H1 (cell line): Measurements from ENCODE around the gene CEP72. TPM values are rescaled to one million over a fixed set of nuclear protein-coding genes. Genes with fewer than 3 reads are reported as not detected.

ENCODE experiments used
- CTCF ChIA-PET: fragments of 300-600 bp; sonication (Branson Sonifier 250); formaldehyde crosslinking; loops from one replicate; lab custom pipeline; 2021; ENCODE audit not compliant: partially characterized antibody; lab: Charles Lee
- POLR2A ChIA-PET: fragments of 300-600 bp; sonication (Branson Sonifier 250); formaldehyde crosslinking; loops from one replicate; lab custom pipeline; 2021; ENCODE audit warnings: inconsistent platforms; ENCODE audit not compliant: partially characterized antibody; lab: Charles Lee
- DNase-seq, 2 experiments: peaks; one replicate each; pipeline versions ENCODE4 v3.0.0 to v3.0.0-alpha.2; 2010 to 2022; ENCODE audit warnings: low spot score in 2 of 2, low read depth in 1 of 2, mixed read lengths in 1 of 2
- FAIRE-seq: peaks from 2 replicates; lab custom pipeline; 2011; peaks lifted over from hg19 to GRCh38; lab: Jason Lieb, UNC
- H2AFZ ChIP-seq: 2 replicates; pipeline ENCODE4 v1.8.1; 2012; ENCODE audit warnings: low read length, inconsistent platforms
- H2AK5ac ChIP-seq: 2 replicates; pipeline ENCODE4 v1.6.1; 2013; ENCODE audit warnings: low read depth, low read length
- H2BK120ac ChIP-seq: replicated peaks from 2 replicates; pipeline ENCODE3; 2013; ENCODE audit warnings: low read depth, low read length, inconsistent platforms
- H2BK12ac ChIP-seq: 2 replicates; pipeline ENCODE4 v1.6.1; 2013; ENCODE audit warnings: low read depth, low read length
- H2BK15ac ChIP-seq: 2 replicates; pipeline ENCODE4 v1.6.1; 2013; ENCODE audit warnings: low read length
- H2BK20ac ChIP-seq: 2 replicates; pipeline ENCODE4 v1.6.1; 2013; ENCODE audit warnings: low read length
- H2BK5ac ChIP-seq: 2 replicates; pipeline ENCODE4 v1.6.1; 2013; ENCODE audit warnings: low read depth, low read length
- H3K14ac ChIP-seq: 2 replicates; pipeline ENCODE4 v1.6.1; 2013; ENCODE audit warnings: inconsistent platforms; ENCODE audit not compliant: insufficient read length
- H3K18ac ChIP-seq: 2 replicates; pipeline ENCODE4 v1.6.1; 2013; ENCODE audit warnings: low read length; ENCODE audit errors: extremely low read depth
- H3K23ac ChIP-seq: 2 replicates; pipeline ENCODE4 v1.6.1; 2013; ENCODE audit warnings: inconsistent platforms; ENCODE audit not compliant: insufficient read length
- H3K23me2 ChIP-seq: 2 replicates; pipeline ENCODE4 v1.6.1; 2013; ENCODE audit warnings: low read depth, low read length
- H3K27ac ChIP-seq: 2 replicates; pipeline ENCODE4 v1.6.1; 2011; ENCODE audit warnings: low read depth, low read length, inconsistent platforms
- H3K27me3 ChIP-seq, 4 experiments: replicated peaks in 1 of 4; 1 replicate in 1 of 4; 2 replicates in 3 of 4; pipeline versions ENCODE4 v1.6.1 to v1.8.1; 2011 to 2013; ENCODE audit warnings: low read length in 3 of 4, mild to moderate bottlenecking in 3 of 4, inconsistent platforms in 2 of 4, mixed read lengths in 2 of 4, moderate library complexity in 1 of 4; ENCODE audit not compliant: control insufficient read depth in 3 of 4, insufficient read depth in 3 of 4; ENCODE audit errors: extremely low read depth in 1 of 4
- H3K36me3 ChIP-seq, 4 experiments: 2 replicates each; pipeline versions ENCODE4 v1.6.1 to v1.8.1; 2011 to 2013; ENCODE audit warnings: mild to moderate bottlenecking in 4 of 4, low read length in 3 of 4, moderate library complexity in 2 of 4, control low read depth in 1 of 4, inconsistent platforms in 1 of 4; ENCODE audit not compliant: insufficient read depth in 4 of 4, control insufficient read depth in 2 of 4
- H3K4ac ChIP-seq: replicated peaks from 2 replicates; pipeline ENCODE3; 2013; ENCODE audit warnings: low read length, low read depth, mixed read lengths, inconsistent platforms; ENCODE audit not compliant: insufficient read length
- H3K4me1 ChIP-seq, 4 experiments: replicated peaks in 1 of 4; 1 replicate in 1 of 4; 2 replicates in 3 of 4; pipeline versions ENCODE4 v1.6.1 to v1.8.1; 2011 to 2013; ENCODE audit warnings: low read length in 3 of 4, inconsistent platforms in 2 of 4, mixed read lengths in 1 of 4; ENCODE audit not compliant: insufficient read depth in 4 of 4, control insufficient read depth in 3 of 4
- H3K4me2 ChIP-seq, 2 experiments: 2 replicates each; pipeline versions ENCODE4 v1.6.1 to v1.8.1; 2011 to 2013; ENCODE audit warnings: low read depth in 2 of 2, low read length in 2 of 2, control low read depth in 1 of 2, inconsistent platforms in 1 of 2, mild to moderate bottlenecking in 1 of 2; ENCODE audit not compliant: insufficient read depth in 1 of 2
- H3K4me3 ChIP-seq, 4 experiments: fragments of 200-600, 300-600 bp in 1 of 4; sonication (generic), shearing (Covaris generic), sonication (Bioruptor Twin) in 1 of 4; 2 replicates each; pipeline versions ENCODE4 v1.5.1 to v1.8.1; 2011 to 2016; ENCODE audit warnings: low read length in 4 of 4, low read depth in 3 of 4, control low read depth in 2 of 4, inconsistent platforms in 2 of 4, mild to moderate bottlenecking in 2 of 4, mixed read lengths in 1 of 4, moderate library complexity in 1 of 4; ENCODE audit not compliant: insufficient read depth in 2 of 4; ENCODE audit errors: extremely low read depth in 1 of 4
- H3K56ac ChIP-seq: replicated peaks from 2 replicates; pipeline ENCODE3; 2013; ENCODE audit warnings: low read depth, mild to moderate bottlenecking, mixed read lengths, low read length, inconsistent platforms; ENCODE audit not compliant: insufficient read length
- H3K79me1 ChIP-seq: 2 replicates; pipeline ENCODE4 v1.6.1; 2013; ENCODE audit warnings: low read depth, low read length, control low read depth
- H3K79me2 ChIP-seq, 2 experiments: 2 replicates each; pipeline versions ENCODE4 v1.6.1 to v1.8.1; 2012 to 2013; ENCODE audit warnings: low read length in 2 of 2, mild to moderate bottlenecking in 2 of 2, inconsistent platforms in 1 of 2; ENCODE audit not compliant: insufficient read depth in 2 of 2, control insufficient read depth in 1 of 2
- H3K9ac ChIP-seq, 4 experiments: replicated peaks in 1 of 4; 1 replicate in 1 of 4; 2 replicates in 3 of 4; pipeline versions ENCODE4 v1.6.1 to v1.8.1; 2011 to 2013; ENCODE audit warnings: low read depth in 3 of 4, low read length in 3 of 4, control low read depth in 2 of 4, mild to moderate bottlenecking in 2 of 4, moderate library complexity in 2 of 4, inconsistent platforms in 1 of 4; ENCODE audit errors: extremely low read depth in 1 of 4
- H3K9me3 ChIP-seq, 2 experiments: 2 replicates each; pipeline versions ENCODE4 v1.6.1 to v1.8.1; 2012 to 2013; ENCODE audit warnings: mild to moderate bottlenecking in 2 of 2, moderate library complexity in 2 of 2, control low read depth in 1 of 2, inconsistent platforms in 1 of 2, low read depth in 1 of 2, low read length in 1 of 2, mixed read lengths in 1 of 2; ENCODE audit not compliant: insufficient read depth in 2 of 2
- H4K20me1 ChIP-seq, 2 experiments: replicated peaks in 1 of 2; 2 replicates each; pipeline versions ENCODE3 to v1.8.1; 2011 to 2013; ENCODE audit warnings: inconsistent platforms in 2 of 2, low read length in 2 of 2, mild to moderate bottlenecking in 1 of 2; ENCODE audit not compliant: insufficient read depth in 2 of 2, control insufficient read depth in 1 of 2
- H4K5ac ChIP-seq: 2 replicates; pipeline ENCODE4 v1.6.1; 2013; ENCODE audit warnings: low read length, low read depth, mixed read lengths, inconsistent platforms; ENCODE audit not compliant: insufficient read length
- H4K8ac ChIP-seq: 2 replicates; pipeline ENCODE4 v1.8.0; 2013; ENCODE audit warnings: mild to moderate bottlenecking, moderate library complexity, low read length, inconsistent platforms; ENCODE audit not compliant: insufficient read depth; ENCODE audit errors: extremely low read depth
- H4K91ac ChIP-seq: replicated peaks from 2 replicates; pipeline ENCODE3; 2013; ENCODE audit warnings: low read length, mixed read lengths, inconsistent platforms; ENCODE audit not compliant: insufficient read length
- BACH1 ChIP-seq: IDR thresholded peaks from 2 replicates; pipeline ENCODE4 v1.6.1; 2012; ENCODE audit warnings: low read length, improper control_type of control experiment
- BRCA1 ChIP-seq: IDR thresholded peaks from 2 replicates; pipeline ENCODE4 v1.6.1; 2012; ENCODE audit warnings: low read depth, low read length, improper control_type of control experiment
- CBX5 ChIP-seq: fragments of 300-800, 300-1000 bp; sonication (generic); IDR thresholded peaks from 2 replicates; pipeline ENCODE4 v1.7.1; 2016; ENCODE audit warnings: antibody characterized with exemption, low read length, low read depth
- CEBPB ChIP-seq: IDR thresholded peaks from 2 replicates; pipeline ENCODE4 v1.6.1; 2012; ENCODE audit warnings: low read depth, low read length
- GTF2F1 ChIP-seq: IDR thresholded peaks from 2 replicates; pipeline ENCODE4 v1.6.1; 2012; ENCODE audit warnings: low read depth, low read length, improper control_type of control experiment, borderline replicate concordance
- MAFK ChIP-seq: IDR thresholded peaks from 2 replicates; pipeline ENCODE4 v1.6.1; 2012; ENCODE audit warnings: low read depth, mild to moderate bottlenecking, improper control_type of control experiment, low read length
- MAX ChIP-seq: IDR thresholded peaks from 2 replicates; pipeline ENCODE4 v1.6.1; 2012; ENCODE audit warnings: inconsistent platforms
- NRF1 ChIP-seq: IDR thresholded peaks from 2 replicates; pipeline ENCODE4 v1.6.1; 2011; ENCODE audit warnings: mild to moderate bottlenecking, low read depth, low read length, improper control_type of control experiment
- RAD21 ChIP-seq, 2 experiments: IDR thresholded peaks in 1 of 2; conservative IDR thresholded peaks in 1 of 2; 2 replicates each; pipeline ENCODE4 v1.6.1; 2011; ENCODE audit warnings: low read depth in 2 of 2, low read length in 2 of 2, improper control_type of control experiment in 1 of 2, inconsistent platforms in 1 of 2, mild to moderate bottlenecking in 1 of 2, moderate library complexity in 1 of 2
- RBBP5 ChIP-seq: IDR thresholded peaks from 2 replicates; pipeline ENCODE4 v1.7.1; 2012; ENCODE audit warnings: low read depth, mild to moderate bottlenecking, inconsistent platforms, low read length, moderate library complexity, borderline replicate concordance
- SAP30 ChIP-seq: fragments of 300-600 bp; sonication (generic); IDR thresholded peaks from 2 replicates; pipeline ENCODE4 v1.7.1; 2012; ENCODE audit warnings: low read length, moderate library complexity, mild to moderate bottlenecking, inconsistent platforms; ENCODE audit not compliant: insufficient read depth, insufficient replicate concordance
- SIX5 ChIP-seq: IDR thresholded peaks from 2 replicates; pipeline ENCODE4 v1.6.1; 2011; ENCODE audit warnings: mild to moderate bottlenecking, low read depth, low read length
- SP4 ChIP-seq: IDR thresholded peaks from 2 replicates; pipeline ENCODE4 v1.6.1; 2012; ENCODE audit warnings: low read length, inconsistent platforms
- SRF ChIP-seq: IDR thresholded peaks from 2 replicates; pipeline ENCODE4 v1.6.1; 2011; ENCODE audit warnings: mild to moderate bottlenecking, low read depth, low read length, moderate library complexity
- TCF12 ChIP-seq: IDR thresholded peaks from 2 replicates; pipeline ENCODE4 v1.6.1; 2011; ENCODE audit warnings: low read depth, mild to moderate bottlenecking, low read length
- WGBS, 2 experiments: shearing (Covaris generic) in 1 of 2; methylation state at CpG; one replicate each; pipeline versions ENCODE4 v1.1.6 to v1.1.7; 2013 to 2015; ENCODE audit warnings: low lambda C conversion rate in 2 of 2, mixed read lengths in 2 of 2, inconsistent platforms in 1 of 2, low coverage in 1 of 2, missing lambda C conversion rate in 1 of 2; ENCODE audit not compliant: insufficient replicate concordance in 2 of 2, insufficient coverage in 1 of 2, insufficient read length in 1 of 2; ENCODE audit errors: extremely low coverage in 1 of 2, missing lambda C conversion rate in 1 of 2; 5-methylcytosine and 5-hydroxymethylcytosine counted together
- polyA plus RNA-seq, 7 experiments: library from polyadenylated mRNA; depleted of rRNA in 3 of 7; stranded (reverse) in 5 of 7; unstranded in 2 of 7; fragments of >200 nt in 5 of 7; fragments of 200-250 nt in 2 of 7; gene quantifications; 1 replicate in 5 of 7; 2 replicates in 1 of 7; 4 replicates in 1 of 7; pipeline versions ENCODE4 v1.2.1 to v1.2.3, GENCODE V29; 2011 to 2013; ENCODE audit warnings: missing spikeins in 2 of 7, mixed read lengths in 2 of 7
- total RNA-seq: library from RNA; stranded (reverse); fragmentation: NEBNext Ultra II Directional; extraction: Animal tissue kit (Norgen Biotek cat#: 25700); gene quantifications from 2 replicates; pipeline ENCODE4 v1.2.1, GENCODE V29; 2021

CEP72 gene
- total and polyA plus RNA-seq, 2 of the 8 experiments (the other 6 are each of a cell fraction or from before 2014, with no cell fraction given), result 13.1 to 19.6 TPM

DNA sequence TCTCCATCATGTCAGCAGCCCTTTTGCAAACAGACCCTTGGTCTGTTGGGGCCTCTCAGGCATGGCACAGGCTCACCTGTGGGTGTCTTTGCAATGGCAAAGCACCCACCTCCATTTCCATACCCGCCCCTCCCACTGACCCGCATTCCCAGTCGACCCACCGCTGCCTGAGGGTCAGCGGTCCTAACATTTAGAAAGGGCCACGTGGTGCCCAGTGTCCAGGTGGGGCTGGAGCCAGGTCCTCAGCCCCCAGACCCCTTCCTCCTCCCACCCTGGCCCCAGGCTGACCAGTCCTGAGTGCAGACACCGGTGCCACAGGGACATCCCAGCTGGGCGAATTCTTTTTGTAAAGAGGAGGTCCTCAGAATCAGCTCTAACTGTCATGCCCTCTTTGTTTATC, 43.3 kb upstream of the CEP72 start:
- Histone ChIP-seq H3K79me1 (no peaks in the 10 kb centered on the region), H4K20me1 (no peaks in the 10 kb centered on the region), H3K14ac (no peak overlapping the region), H3K79me2 (no peaks in the 10 kb centered on the region), H4K8ac (no peak overlapping the region), H3K4me1 (no peaks in the 10 kb centered on the region), H2AK5ac (no peak overlapping the region), H3K9ac (no peak overlapping the region), H3K4me3 (no peak overlapping the region), H3K23ac (no peak overlapping the region), H4K91ac (no peak overlapping the region), H3K27me3 (peaks cover 2 to 12% (median 6%) of the 10 kb centered on the region in 4 experiments; a peak in 5 of 7 replicates), H2BK15ac (no peak overlapping the region), H2BK20ac (no peak overlapping the region), H3K36me3 (no peaks in the 10 kb centered on the region), H2BK5ac (no peak overlapping the region), H3K4me2 (no peak overlapping the region), H2BK120ac (no peak overlapping the region), H3K23me2 (no peaks in the 10 kb centered on the region), H2BK12ac (no peak overlapping the region), H2AFZ (no peak overlapping the region), H3K18ac (no peak overlapping the region), H3K9me3 (no peaks in the 10 kb centered on the region), H4K5ac (no peak overlapping the region), H3K4ac (no peak overlapping the region), H3K27ac (no peak overlapping the region), H3K56ac (no peak overlapping the region)
- WGBS, 2 experiments, result 85% methylated on average over 5 of the region's 8 CpGs; no CpG with 5 or more reads in 1 of the 2 experiments
- ChIA-PET CTCF (interaction anchor here (1.5 kb wide), 1 partner anchor 11 kb away, joined by 5 read pairs; no protein-coding TSS in a partner anchor), POLR2A (interaction anchor here (1.2 kb wide), 1 partner anchor 105 kb away, joined by 3 read pairs; no protein-coding TSS in a partner anchor)
- FAIRE-seq (no peak), DNase-seq (no peak)
- TF ChIP-seq CEBPB, result no peak
- no peak for TF ChIP-seq RAD21 (IDR thresholded peaks at IDR 0.05 in 1 of 2, conservative IDR thresholded peaks at IDR 0.05 in 1 of 2; ENCODE audit: low read depth in 2 of 2, low read length in 2 of 2)
- no peak for TF ChIP-seq GTF2F1
- TF ChIP-seq BRCA1, result no peak
- no peak for TF ChIP-seq SP4
- TF ChIP-seq MAFK, result no peak
- no peak for TF ChIP-seq RBBP5
- no peak for TF ChIP-seq MAX
- TF ChIP-seq BACH1, result no peak
- TF ChIP-seq CBX5, result no peak
- TF ChIP-seq NRF1, result no peak
- TF ChIP-seq TCF12, result no peak
- no peak for TF ChIP-seq SRF
- TF ChIP-seq SAP30, result no peak
- TF ChIP-seq SIX5, result no peak
